Parathyroid adenoma (tissue), 2 donors: ENCODE measurements around the gene STON2.
"Not testable (repeated sequence)": the region's sequence is repeated elsewhere in the genome, so short reads cannot be mapped to it uniquely, and the experiment has no call there.

Source experiments
- H2AFZ ChIP-seq: fragments of 300-600 bp; sonication (generic); one replicate; pipeline ENCODE4 v1.7.0; 2017; ENCODE audit warnings: antibody characterized with exemption, mild to moderate bottlenecking
- H3K27ac ChIP-seq: fragments of 300-600 bp; sonication (generic); one replicate; pipeline ENCODE4 v1.7.0; 2017
- H3K27me3 ChIP-seq: fragments of 300-600 bp; sonication (generic); one replicate; pipeline ENCODE4 v1.7.0; 2017; ENCODE audit warnings: low read length; ENCODE audit not compliant: control insufficient read depth, insufficient read depth
- H3K36me3 ChIP-seq: fragments of 300-600 bp; sonication (generic); one replicate; pipeline ENCODE4 v1.7.0; 2017; ENCODE audit warnings: low read length; ENCODE audit not compliant: control insufficient read depth, insufficient read depth
- H3K4me1 ChIP-seq: fragments of 300-600 bp; sonication (generic); one replicate; pipeline ENCODE4 v1.7.0; 2017; ENCODE audit warnings: control low read depth
- H3K4me2 ChIP-seq: fragments of 300-600 bp; sonication (generic); one replicate; pipeline ENCODE4 v1.7.0; 2017; ENCODE audit warnings: low read length
- H3K4me3 ChIP-seq: fragments of 300-600 bp; sonication (generic); one replicate; pipeline ENCODE4 v1.7.0; 2017; ENCODE audit warnings: low read depth, low read length
- H3K79me2 ChIP-seq: fragments of 300-600 bp; sonication (generic); one replicate; pipeline ENCODE4 v1.7.0; 2017; ENCODE audit warnings: control low read depth
- H3K9ac ChIP-seq: fragments of 300-600 bp; sonication (generic); one replicate; pipeline ENCODE4 v1.7.0; 2017; ENCODE audit warnings: mild to moderate bottlenecking
- H3K9me3 ChIP-seq: fragments of 300-600 bp; sonication (generic); one replicate; pipeline ENCODE4 v1.7.0; 2017; ENCODE audit warnings: low read length; ENCODE audit not compliant: control insufficient read depth
- CTCF ChIP-seq: fragments of 300-600 bp; sonication (generic); IDR thresholded peaks from one replicate; pipeline ENCODE4 v1.7.0; 2017; ENCODE audit warnings: antibody characterized with exemption, mild to moderate bottlenecking
- donor health status: primary hyperparathyroidism.

STON2 gene

DNA sequence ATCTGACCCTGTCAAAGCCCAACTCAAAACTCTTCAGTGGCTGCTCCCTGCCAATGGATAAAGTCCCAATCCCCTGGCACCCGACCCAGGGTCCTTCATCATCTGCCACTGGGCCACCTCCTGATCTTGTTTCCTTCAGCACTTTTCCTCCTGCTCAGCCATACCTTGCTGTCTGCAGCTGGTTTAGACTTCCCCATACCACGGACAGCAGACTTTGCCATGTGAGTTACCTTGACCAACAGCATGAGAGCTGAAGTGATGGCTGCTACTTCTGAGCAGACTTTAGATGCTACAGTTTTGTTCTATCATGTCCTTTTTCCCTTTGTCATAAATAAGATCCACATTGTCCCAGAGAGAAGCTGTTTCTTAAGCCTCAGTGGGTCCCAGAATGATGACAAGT, 33.3 kb upstream of the STON2 start:
- no peaks in the 10 kb centered on the region for H3K27me3 ChIP-seq
- no peak for TF ChIP-seq CTCF
- H3K4me3 ChIP-seq, result no peak overlapping the region

DNA sequence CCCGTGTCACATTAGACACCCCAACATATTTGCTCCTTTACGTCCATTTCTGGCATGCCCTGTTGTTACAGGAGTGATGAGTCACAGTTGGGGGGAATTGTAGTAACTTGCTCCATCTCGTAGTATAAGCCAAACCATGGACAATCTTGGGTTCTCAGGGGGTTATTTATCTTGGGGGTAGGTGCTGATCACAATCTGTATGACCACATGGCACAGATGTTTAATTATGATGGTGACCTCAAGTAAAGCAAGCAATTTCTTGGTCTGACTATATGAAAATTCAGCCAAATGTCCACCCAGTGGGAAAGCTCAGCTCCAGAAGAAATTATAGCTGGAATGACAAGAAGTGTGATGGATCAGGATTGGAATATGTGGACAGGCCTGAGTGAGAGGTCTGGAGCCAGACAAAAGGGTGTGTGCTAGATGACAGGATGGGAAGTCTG, 32.1 kb upstream of the STON2 start:
- no peaks in the 10 kb centered on the region for H3K36me3 ChIP-seq
- no peak overlapping the region for H3K4me3 ChIP-seq
- no peak for TF ChIP-seq CTCF
- no peaks in the 10 kb centered on the region for H3K79me2 ChIP-seq
- H3K9ac ChIP-seq, result no peak overlapping the region
- H3K27ac ChIP-seq, result no peak overlapping the region
- H3K9me3 ChIP-seq, result no peaks in the 10 kb centered on the region
- H3K4me1 ChIP-seq, result no peaks in the 10 kb centered on the region
- no peak overlapping the region for H2AFZ ChIP-seq
- H3K4me2 ChIP-seq, result no peak overlapping the region
- no peaks in the 10 kb centered on the region for H3K27me3 ChIP-seq

More for the DNA sequence above, 33.3 kb upstream of the STON2 start:
- H3K36me3 ChIP-seq, result no peaks in the 10 kb centered on the region
- H2AFZ ChIP-seq, result no peak overlapping the region
- H3K9me3 ChIP-seq, result no peaks in the 10 kb centered on the region
- no peaks in the 10 kb centered on the region for H3K4me1 ChIP-seq
- H3K79me2 ChIP-seq, result no peaks in the 10 kb centered on the region
- no peak overlapping the region for H3K4me2 ChIP-seq
- H3K27ac ChIP-seq, result no peak overlapping the region
- H3K9ac ChIP-seq, result no peak overlapping the region

GRCh38 chr14:81430235-81430634, 30.1 kb upstream of the STON2 start:
- H3K27me3 ChIP-seq, result no peaks in the 10 kb centered on the region
- H3K79me2 ChIP-seq, result no peaks in the 10 kb centered on the region
- H3K36me3 ChIP-seq, result no peaks in the 10 kb centered on the region
- no peak overlapping the region for H3K27ac ChIP-seq
- H3K9me3 ChIP-seq, result no peaks in the 10 kb centered on the region
- no peak for TF ChIP-seq CTCF
- H2AFZ ChIP-seq, result no peak overlapping the region
- H3K9ac ChIP-seq, result no peak overlapping the region
- no peak overlapping the region for H3K4me3 ChIP-seq
- no peaks in the 10 kb centered on the region for H3K4me1 ChIP-seq
- no peak overlapping the region for H3K4me2 ChIP-seq

GRCh38 chr14:81429749-81430148, 29.6 kb upstream of the STON2 start:
- not testable (repeated sequence) for H3K79me2 ChIP-seq, H3K27ac ChIP-seq, H3K4me2 ChIP-seq, H3K9ac ChIP-seq, H3K9me3 ChIP-seq, H2AFZ ChIP-seq, H3K27me3 ChIP-seq, H3K4me1 ChIP-seq, H3K36me3 ChIP-seq, H3K4me3 ChIP-seq

DNA sequence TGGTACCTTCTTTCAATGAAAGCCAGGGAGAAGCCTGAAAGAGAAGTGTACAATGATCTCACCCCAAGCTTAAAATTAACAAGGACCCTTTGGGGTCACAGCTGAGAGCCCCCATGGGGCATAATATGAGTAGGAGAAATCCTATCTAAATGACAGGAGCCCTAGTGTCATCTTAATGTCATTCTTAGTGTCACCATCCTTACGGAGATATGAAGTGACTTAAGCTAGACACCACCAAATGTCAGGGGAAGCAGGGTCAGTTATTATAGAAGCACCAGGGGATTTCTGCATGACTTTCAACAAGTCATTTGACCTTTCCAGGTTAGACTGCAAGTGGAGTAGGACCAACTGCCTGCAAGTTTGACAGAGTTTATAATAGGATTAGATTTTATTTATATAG, 28.9 kb upstream of the STON2 start:
- Histone ChIP-seq H3K36me3 (no peaks in the 10 kb centered on the region), H3K27me3 (no peaks in the 10 kb centered on the region), H2AFZ (no peak overlapping the region), H3K4me2 (no peak overlapping the region), H3K4me1 (no peaks in the 10 kb centered on the region), H3K9me3 (no peaks in the 10 kb centered on the region), H3K9ac (no peak overlapping the region), H3K4me3 (no peak overlapping the region), H3K79me2 (no peaks in the 10 kb centered on the region), H3K27ac (no peak overlapping the region)
- no peak for TF ChIP-seq CTCF
